GM19238 (cell line): ENCODE data around the gene NRIP2.
"Not testable (repeated sequence)": the region's sequence is repeated elsewhere in the genome, so short reads cannot be mapped to it uniquely, and the experiment has no call there.

Source experiments
- DNase-seq: peaks from one replicate; pipeline ENCODE4 v3.0.0; 2011; ENCODE audit warnings: low spot score; ENCODE audit not compliant: insufficient read length

The NRIP2 gene, protein sequence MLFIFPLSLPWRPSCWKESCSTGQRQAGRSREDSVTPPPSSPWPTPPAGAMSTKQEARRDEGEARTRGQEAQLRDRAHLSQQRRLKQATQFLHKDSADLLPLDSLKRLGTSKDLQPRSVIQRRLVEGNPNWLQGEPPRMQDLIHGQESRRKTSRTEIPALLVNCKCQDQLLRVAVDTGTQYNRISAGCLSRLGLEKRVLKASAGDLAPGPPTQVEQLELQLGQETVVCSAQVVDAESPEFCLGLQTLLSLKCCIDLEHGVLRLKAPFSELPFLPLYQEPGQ

DNA sequence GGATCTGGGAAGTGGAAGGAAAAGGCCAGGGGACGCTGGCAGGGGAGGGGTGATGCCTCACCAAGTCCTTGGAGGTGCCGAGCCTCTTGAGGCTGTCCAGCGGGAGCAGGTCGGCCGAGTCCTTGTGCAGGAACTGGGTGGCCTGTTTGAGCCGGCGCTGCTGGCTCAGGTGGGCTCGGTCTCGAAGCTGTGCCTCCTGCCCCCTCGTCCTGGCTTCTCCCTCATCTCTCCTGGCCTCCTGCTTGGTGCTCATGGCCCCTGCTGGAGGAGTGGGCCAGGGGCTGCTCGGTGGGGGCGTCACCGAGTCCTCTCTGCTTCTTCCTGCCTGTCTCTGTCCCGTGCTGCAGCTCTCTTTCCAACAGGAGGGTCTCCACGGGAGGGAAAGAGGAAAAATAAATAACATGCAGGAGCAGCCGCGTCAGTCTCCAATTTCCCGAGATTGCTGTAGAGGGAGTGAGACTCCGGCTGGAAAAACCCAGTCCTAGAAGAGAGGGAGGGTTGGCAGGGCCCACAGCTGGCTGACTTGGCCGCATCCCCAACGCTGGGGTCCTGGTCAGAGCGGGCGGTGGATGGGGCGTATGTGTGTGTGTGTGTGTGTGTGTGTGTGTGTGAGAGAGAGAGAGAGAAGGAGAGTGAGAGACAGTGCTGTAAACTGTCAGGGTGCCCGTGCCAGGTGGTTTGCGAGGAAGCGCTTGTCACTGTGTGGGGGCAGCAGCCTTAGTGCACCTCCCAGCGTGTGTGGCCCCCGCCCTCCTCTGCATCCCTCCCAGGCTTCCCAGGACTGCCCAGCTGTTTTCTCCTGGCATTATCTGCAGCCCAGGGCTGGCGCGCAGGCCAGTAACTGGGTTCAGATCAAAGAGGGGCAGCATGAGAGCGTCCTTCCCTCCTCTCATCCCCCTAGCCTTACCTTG is at the start of gene NRIP2:
Gene NRIP2 (minus strand): TSS at position 455 of the 911 bp plus-strand sequence. CDS start 52 bp downstream, at position 403.
- no peak for DNase-seq

DNA sequence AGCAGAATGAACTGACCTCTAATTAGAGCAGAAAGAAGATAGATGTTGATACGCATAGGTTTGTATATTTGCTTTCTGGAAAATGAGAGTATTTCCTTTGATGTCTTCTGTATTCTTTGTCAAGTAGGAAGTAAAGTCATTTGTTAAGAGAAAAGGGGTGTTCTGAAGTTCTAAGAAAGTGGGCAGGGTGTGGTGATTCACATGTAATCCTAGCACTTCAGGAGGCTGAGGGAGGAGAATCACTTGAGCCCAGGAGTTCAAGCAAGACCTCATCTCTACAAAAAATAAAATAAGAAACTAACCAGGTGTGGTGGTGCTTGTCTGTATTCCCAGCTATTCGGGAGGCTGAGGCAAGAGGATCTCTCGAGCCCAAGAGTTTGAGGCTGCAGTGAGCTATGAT is 45.0 kb upstream of the NRIP2 start:
- no peak for DNase-seq

DNA sequence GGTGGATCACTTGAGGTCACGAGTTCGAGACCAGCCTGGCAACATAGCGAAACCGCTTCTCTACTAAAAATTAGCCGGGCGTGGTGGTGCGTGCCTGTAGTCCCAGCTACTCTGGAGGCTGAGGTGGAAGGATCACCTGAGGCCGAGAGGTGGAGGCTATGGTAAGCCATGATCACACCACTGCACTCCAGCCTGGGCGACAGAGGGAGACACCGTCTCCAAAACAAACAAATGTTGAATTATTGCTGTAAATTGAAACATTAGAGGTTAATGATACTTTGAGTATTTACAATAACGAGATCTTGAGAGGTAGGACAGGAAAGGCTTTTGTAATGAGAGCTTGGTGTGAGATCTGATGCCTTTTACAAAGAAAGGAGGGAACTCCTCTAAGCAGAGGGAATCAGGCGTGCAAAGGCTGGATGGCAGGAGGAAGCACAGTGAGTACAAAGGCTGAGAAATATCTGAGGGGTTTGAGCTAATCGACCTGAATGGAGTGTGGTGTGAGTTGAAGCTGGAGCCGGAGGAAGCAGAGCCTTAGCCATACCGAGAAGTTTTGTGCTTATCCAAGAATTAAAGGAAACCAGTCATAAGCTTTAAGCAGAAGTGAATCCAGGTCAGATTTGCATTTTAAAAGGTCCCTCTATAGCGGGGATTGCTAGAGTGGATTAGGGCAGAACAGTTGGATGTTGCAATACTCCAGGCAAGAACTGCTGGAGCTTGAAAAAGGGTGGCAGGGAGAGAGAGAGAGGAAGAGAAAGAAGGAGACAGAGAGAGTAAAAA is 43.3 kb upstream of the NRIP2 start:
- DNase-seq: no peak

DNA sequence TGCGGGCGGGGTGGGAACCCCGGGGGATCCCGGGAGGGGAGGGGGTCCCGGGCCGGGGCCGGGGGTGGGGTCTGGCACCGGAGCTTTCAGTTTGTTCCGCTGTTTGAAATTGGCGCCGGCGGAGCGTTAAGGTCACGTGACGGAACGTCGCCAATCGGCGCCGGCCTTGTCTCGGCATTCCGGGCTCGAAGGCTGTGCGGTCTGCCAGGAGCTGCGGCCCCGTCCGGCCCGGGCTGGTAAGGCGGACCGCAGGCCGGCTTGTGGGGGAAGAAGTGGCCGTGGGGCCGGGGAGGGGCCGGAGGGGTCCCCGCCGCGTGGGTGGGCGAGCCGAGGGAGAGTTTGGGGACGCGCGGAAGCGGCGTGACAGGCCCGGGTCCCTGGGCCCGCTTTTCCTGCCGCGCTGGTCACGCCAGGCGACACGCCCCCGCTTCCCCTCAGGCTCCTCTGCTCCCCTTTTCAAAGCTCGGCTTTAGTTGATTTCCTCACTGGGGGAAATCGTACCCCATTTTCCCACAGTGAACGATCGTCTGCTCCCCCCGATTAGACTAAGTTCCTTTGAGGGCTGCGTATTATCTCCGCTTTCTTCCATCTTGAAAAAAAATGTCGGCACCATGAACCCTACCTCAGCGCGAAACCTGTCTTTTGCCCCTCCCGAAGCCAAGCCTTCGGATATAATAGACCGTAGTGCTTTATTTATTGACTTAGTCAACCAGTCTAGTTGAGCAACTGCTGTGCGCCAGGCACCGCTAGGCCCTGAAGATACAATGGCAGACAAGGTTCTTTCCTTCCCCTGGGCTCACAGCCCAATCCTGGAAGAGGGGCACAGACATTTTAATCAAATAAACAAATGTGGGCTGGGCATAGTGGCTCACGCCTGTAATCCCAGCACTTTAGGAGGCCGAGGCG is 42.5 kb upstream of the NRIP2 start, which contains the start of the genes FOXM1 and RHNO1:
Gene FOXM1 (minus strand): TSS at position 128 of the 906 bp plus-strand sequence. CDS start 2,696 bp downstream, outside the sequence.
Gene RHNO1 (plus strand): TSS at position 177 of the 906 bp plus-strand sequence. CDS start 8,144 bp downstream, outside the sequence.
- DNase-seq: peak; percentile 94

DNA sequence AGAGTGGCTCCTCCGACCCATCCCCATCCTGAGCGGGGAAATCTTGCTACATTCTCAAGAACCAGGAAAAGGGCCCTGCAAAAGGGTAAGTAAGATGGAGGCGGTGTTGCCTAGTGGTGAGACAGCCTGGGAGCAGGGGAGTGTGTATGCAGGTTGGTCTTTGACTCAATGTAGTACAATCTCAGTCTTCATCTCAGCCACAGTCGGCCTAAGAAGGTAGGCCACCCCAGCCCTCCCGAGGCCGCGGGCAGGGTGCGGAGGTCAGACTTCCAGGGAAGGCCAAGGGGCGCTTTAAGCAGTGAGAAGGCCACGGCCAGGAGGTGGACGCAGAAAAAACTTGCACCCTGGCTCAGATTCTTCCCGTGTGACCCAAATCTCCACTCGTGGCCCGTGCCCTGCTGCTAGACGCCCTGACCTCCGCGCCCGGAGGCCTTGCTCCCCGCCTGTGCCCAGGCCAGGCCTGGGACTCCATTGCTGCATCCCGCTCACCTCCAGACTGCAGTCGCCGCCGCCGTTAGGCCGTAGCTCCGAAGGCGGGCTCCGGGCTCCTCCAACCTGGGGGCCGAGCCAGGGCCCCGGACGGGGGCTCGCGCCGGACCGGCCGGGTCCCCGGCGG is 41.7 kb upstream of the NRIP2 start:
- DNase-seq: peak; percentile 53

DNA sequence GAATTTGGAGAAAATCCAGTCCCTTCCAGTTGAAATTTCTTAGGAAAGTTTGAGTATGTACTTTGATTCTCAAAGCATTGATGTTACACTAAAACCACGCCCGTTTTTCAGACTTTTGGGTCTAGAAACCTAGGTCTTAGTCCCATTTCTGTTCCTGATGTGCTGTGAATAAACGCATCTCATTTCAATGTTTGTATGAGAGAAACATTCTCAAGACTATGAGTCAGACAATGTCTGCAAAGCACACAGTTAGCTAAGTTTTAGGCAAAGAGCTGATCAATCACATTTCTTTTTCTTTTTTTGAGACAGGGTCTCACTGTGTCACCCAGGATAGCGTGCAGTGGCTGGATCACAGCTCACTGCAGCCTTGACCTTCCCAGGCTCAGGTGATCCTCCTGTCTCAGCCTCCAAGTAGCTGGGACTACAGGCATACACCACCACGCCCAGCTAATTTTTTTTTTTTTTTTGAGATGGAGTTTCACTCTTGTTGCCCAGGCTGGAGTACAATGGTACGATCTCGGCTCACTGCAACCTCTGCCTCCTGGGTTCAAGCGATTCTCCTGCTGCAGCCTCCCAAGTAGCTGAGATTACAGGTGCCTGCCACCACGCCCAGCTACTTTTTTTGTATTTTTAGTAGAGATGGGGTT is 34.3 kb upstream of the NRIP2 start:
- DNase-seq: not testable (repeated sequence)

DNA sequence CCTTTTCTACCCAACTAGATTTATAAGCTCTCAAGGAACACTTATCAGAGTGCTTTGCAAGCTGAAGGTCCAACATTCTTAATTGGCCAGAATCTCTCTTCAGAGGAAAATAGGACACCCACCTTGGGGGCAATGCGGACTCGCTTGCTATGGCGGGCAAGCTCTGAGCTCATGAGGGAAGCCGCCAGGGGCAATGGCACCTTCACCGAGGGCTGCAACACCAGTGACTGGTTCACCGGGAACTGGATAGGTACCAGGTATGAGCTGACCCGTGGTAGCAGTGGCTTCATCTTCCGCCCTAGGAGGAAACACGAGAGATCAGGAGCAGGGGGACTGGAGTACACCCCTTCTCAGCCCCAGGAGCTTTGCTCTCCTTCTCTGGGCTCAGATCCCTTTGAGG is 29.4 kb upstream of the NRIP2 start:
- no peak for DNase-seq

DNA sequence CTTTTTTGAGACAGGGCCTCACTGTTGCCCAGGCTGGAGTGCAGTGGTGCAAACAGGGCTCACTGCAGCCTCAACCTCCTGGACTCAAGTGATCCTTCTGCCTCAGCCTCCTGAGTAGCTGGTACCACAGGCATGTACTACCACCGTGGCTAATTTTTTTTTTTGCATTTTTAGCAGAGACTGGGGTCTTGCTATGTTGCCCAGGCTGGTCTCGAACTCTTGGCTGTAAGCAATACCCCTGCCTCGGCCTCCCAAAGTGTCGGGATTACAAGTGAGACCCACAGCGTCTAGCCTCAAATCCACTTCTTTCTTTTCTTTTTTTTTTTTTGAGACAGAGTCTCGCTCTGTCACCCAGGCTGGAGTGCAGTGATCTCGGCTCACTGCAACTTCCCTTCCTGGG is 28.6 kb upstream of the NRIP2 start:
- DNase-seq: not testable (repeated sequence)

DNA sequence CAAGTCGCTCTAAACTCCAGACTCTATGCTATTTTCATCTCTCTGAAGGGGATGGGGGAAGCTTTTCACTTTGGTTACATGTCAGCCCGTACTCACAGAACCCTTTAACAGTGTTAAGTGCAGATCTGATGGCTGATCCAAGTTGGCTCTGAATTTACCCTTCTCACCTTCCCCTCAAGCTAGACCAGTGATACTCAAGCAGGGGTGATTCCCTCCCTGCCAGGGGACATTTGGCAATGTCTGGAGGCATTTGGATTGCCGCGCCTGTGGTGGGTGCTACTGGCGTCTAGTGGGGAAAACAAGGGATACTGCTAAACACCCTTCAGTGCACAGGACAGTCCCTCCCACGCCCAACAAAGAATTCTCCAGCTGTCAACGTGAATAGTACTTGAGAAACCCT is 28.0 kb upstream of the NRIP2 start:
- no peak for DNase-seq

DNA sequence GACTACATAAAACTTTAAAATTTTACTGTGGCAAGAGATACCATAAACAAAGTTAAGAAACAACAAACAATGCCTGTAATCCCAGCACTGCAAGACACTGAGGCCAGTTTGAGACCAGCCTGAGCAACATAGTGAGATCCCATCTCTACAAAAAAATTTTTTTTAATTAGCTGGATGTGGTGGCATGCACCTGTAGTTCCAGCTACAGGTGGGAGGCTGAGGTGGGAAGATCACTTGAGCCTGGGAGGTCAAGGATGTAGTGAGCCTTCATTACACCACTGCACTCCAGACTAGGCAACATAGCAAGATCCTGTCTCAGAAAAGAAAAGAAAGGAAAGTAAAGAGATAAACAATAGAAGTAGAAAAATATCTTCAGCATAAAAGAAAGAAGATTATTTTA is 25.3 kb upstream of the NRIP2 start:
- no peak for DNase-seq

DNA sequence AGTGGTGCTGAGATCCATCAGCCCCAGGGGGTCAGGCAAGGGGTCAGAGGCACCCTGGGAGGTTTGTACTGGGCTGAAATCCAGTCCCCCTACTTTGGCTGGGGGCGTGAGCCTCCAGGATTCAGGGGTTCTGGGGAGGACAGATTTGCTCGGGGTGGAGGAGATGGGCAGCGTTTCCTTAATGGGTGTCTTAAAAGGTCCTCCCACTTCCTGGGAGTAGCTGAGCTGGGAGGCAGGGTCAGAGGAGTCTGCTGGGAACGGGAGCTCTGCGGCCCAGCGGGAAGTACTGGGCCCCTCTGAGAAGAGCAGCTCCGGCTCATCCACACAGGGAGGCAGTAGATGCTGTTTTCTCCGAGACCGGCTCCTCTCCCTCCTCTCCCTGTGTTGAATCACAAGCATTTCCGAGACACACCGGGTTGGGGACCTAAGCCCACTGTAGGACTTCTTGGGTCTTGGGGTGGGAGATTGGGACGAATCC is 24.1 kb upstream of the NRIP2 start:
- DNase-seq: no peak

DNA sequence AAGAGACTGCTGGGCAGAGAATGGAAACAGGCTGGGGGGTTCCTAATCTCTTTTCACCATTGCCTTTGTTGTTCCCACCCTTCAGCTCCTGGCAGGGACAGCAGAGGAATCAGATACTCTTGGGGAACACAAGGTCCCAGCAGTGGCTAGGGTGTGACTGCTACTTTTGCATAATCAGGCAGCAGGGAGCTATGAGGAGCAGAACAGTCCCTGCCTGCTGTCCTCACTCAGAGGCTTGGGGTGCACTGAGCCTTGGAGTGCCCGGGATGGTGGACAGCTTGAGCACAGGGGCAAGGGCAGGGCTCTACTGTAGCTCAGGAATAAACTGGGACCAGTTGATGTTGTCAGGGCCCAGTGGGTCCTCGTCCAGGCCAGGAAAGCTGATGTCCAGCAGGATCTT is 23.5 kb upstream of the NRIP2 start:
- DNase-seq: no peak

DNA sequence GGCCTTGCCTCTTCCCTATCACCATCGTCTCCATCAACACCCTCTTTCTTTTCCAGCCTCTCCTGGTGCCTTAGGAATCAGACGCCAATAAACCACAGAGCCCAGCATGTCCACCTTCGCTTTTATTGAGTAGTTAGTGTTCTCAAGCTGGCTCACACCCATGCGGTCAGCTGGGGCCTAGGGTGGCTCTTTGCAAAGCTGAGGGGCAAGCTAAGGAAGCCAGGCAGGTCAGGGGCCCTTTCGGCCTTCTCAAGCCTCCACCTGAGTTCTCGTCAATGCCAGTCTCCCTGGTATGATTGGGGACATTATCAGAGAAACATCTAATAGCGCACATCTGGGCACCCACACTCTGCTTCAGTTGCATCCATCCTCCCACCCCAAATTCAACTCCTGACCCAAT is 22.7 kb upstream of the NRIP2 start:
- DNase-seq: no peak

DNA sequence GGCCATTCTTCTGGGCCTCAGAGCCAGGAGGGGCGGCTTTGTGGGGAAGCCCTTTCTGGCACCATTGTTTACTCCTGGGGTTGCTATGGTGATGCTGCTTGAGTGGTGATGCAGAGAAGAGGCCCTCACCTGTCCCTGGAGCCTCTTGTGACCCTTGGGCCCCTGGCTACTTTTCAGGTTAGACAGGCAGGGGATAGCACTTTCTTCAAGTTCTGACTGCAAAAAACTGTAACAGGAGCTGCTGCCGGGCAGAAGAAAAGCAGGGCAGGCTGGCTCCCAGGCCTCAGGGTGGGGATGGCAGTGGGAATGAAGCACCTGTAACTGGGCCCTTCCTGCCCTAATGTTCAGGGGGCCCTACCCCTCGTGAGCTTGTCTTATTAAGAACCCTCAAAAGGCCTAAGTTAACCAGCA is 22.2 kb upstream of the NRIP2 start, which contains the start of gene TEX52:
Gene TEX52 (minus strand): TSS at position 19 of the 411 bp plus-strand sequence. CDS start 13 bp downstream, at position 6.
- DNase-seq: no peak

DNA sequence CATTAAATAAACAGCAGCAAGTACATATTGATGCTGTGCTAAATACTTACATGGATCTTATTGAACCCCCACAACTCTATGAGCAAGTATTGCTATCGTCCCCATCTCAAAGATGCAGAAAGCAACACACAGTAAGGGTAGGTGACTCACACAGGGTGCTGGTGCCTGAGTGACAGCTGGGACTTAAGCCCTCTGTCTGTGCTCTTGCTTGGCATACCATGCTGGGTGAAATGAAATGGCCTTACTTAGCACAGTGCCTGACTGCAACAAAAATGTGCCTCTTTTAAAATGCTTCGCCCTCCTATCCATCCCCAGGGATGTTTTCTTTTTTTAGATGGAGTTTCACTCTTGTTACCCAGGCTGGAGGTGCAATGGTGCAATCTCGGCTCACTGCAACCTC is 21.2 kb upstream of the NRIP2 start:
- DNase-seq: no peak

DNA sequence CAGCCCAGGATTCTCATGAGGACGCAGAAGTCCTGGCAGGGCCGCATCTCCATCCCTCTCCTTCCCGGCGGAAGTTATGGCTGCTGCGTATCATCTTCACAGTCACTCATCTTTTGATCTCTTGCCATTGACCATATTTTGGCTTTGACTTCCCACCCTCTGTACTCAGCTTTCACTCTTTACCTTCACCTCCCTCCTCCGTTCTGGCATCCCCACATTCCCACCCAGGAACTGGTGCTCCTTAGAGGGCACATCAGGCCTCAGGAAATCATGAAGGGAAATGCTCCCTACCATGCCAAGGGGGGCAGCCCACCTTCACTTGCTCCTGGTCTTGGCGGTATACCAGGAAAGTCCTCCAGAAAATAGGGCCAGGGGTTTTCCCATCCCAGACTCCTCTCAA is 20.7 kb upstream of the NRIP2 start:
- DNase-seq: no peak

DNA sequence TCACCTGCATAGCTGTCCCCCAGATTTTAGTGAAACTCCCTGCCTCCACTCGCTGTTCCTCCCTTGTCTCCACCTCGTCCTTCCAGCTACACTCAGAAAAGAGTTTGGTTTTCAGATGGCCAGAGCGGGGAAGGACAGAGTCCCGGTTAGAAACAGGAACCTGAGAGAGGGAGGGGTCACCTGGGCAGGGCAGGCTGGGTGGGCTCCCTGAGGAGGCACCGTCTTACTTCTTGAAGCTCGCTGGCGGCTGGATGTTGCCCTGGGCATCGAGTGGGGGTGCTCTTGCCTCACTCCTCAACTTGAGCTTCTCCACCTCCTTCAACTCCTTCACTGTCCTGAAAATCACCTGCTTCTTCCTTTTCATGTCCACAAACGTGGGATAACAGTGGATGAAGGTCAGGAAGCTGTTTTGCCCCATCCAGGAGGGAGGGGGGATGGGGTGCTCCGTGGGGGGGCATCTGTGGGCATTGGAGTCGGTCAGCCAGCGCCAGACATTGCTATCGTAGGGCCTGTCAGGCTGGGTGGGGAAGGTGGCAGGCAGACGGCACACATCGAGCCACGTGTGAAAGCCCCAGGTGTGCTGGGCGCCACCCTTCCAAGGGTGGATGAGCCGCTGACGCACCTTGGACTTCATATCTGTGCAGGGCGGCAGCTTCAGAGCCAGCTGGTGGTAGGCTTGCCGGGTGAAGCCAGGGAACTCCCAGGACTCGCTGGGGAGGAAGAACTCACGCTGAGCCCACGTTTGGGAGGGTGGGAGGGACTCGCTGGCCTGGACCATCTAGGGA is 20.0 kb upstream of the NRIP2 start:
- no peak for DNase-seq

DNA sequence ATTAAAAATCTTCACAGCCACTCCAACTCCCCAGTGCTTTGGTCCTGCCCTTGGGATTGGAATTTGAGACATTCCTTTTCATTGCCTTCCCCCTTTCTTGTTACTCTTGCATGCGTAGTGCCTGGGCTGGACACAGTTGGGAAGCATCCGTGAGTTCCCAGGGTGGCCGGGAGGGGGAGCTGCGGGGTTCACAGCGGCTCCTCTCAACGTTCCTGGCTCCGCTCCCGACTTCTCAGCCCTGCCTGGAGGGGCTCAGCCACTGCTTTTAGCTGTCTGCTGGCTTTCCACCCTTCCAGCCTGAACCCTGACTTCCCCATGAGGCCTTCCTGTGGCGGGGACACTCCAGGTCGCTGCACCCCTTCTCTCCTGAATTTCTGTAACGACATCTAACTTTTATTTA is 18.8 kb upstream of the NRIP2 start:
- no peak for DNase-seq
